ENCODE results near the gene DPP6. TPM values are rescaled to one million over a fixed set of nuclear protein-coding genes. Genes with fewer than 3 reads are reported as not detected.

DPP6 gene
- total RNA-seq, 1 experiment from 2014 or later, result not detected

GRCh38 chr7:154253810-154254209 is 201.6 kb downstream of the DPP6 start:
- Histone ChIP-seq H3K27me3 (no peaks in the 10 kb centered on the region), H3K9me3 (no peaks in the 10 kb centered on the region), H3K4me3 (no peak overlapping the region), H3K36me3 (no peaks in the 10 kb centered on the region)
- no peak for DNase-seq

- DNase-seq, result no peak
- no peak overlapping the region for H3K4me3 ChIP-seq
- no peaks in the 10 kb centered on the region for H3K36me3 ChIP-seq
Observed at GRCh38 chr7:154255324-154255723, 203.1 kb downstream of the DPP6 start.

GRCh38 chr7:154256150-154256549 is 204.0 kb downstream of the DPP6 start:
- H3K36me3 ChIP-seq, result no peaks in the 10 kb centered on the region
- no peak for DNase-seq

More at GRCh38 chr7:154255324-154255723, 203.1 kb downstream of the DPP6 start:
- no peaks in the 10 kb centered on the region for H3K27me3 ChIP-seq
- no peaks in the 10 kb centered on the region for H3K9me3 ChIP-seq

GRCh38 chr7:154259396-154259795 is 207.2 kb downstream of the DPP6 start:
- H3K27me3 ChIP-seq, result no peaks in the 10 kb centered on the region

More at GRCh38 chr7:154256150-154256549, 204.0 kb downstream of the DPP6 start:
- Histone ChIP-seq H3K9me3 (no peaks in the 10 kb centered on the region), H3K27me3 (no peaks in the 10 kb centered on the region), H3K4me3 (no peak overlapping the region)

GRCh38 chr7:154287356-154287755 is 235.2 kb downstream of the DPP6 start:
- Histone ChIP-seq H3K27me3 (no peaks in the 10 kb centered on the region), H3K36me3 (no peaks in the 10 kb centered on the region), H3K4me3 (no peak overlapping the region), H3K9me3 (no peaks in the 10 kb centered on the region)
- DNase-seq, result no peak

More at GRCh38 chr7:154259396-154259795, 207.2 kb downstream of the DPP6 start:
- H3K4me3 ChIP-seq, result no peak overlapping the region
- no peaks in the 10 kb centered on the region for H3K36me3 ChIP-seq
- no peak for DNase-seq
- H3K9me3 ChIP-seq, result no peaks in the 10 kb centered on the region

- H3K9me3 ChIP-seq, result no peaks in the 10 kb centered on the region
- no peaks in the 10 kb centered on the region for H3K36me3 ChIP-seq
- no peaks in the 10 kb centered on the region for H3K27me3 ChIP-seq
- H3K4me3 ChIP-seq, result no peak overlapping the region
- DNase-seq, result no peak
Observed at GRCh38 chr7:154289119-154289518, 236.9 kb downstream of the DPP6 start.

- Histone ChIP-seq H3K27me3 (no peaks in the 10 kb centered on the region), H3K4me3 (no peak overlapping the region), H3K9me3 (no peaks in the 10 kb centered on the region), H3K36me3 (no peaks in the 10 kb centered on the region)
- no peak for DNase-seq
Observed at GRCh38 chr7:154296443-154296842, 244.2 kb downstream of the DPP6 start.

GRCh38 chr7:154299736-154300135 is 247.5 kb downstream of the DPP6 start:
- Histone ChIP-seq H3K9me3 (no peaks in the 10 kb centered on the region), H3K27me3 (no peaks in the 10 kb centered on the region), H3K36me3 (no peaks in the 10 kb centered on the region), H3K4me3 (no peak overlapping the region)
- DNase-seq, result no peak

GRCh38 chr7:154302380-154302779 is 250.2 kb downstream of the DPP6 start:
- no peak overlapping the region for H3K4me3 ChIP-seq
- H3K36me3 ChIP-seq, result no peaks in the 10 kb centered on the region
- H3K27me3 ChIP-seq, result no peaks in the 10 kb centered on the region
- DNase-seq, result no peak
- H3K9me3 ChIP-seq, result no peaks in the 10 kb centered on the region

- Histone ChIP-seq H3K27me3 (no peaks in the 10 kb centered on the region), H3K36me3 (no peaks in the 10 kb centered on the region), H3K9me3 (no peaks in the 10 kb centered on the region), H3K4me3 (no peak overlapping the region)
- DNase-seq, result no peak
Observed at GRCh38 chr7:154304231-154304630, 252.0 kb downstream of the DPP6 start.

- H3K9me3 ChIP-seq, result no peaks in the 10 kb centered on the region
- no peak overlapping the region for H3K4me3 ChIP-seq
- no peaks in the 10 kb centered on the region for H3K27me3 ChIP-seq
- H3K36me3 ChIP-seq, result no peaks in the 10 kb centered on the region
- no peak for DNase-seq
Observed at GRCh38 chr7:154304740-154305700, 252.8 kb downstream of the DPP6 start.

GRCh38 chr7:154306036-154306435 is 253.8 kb downstream of the DPP6 start:
- Histone ChIP-seq H3K9me3 (no peaks in the 10 kb centered on the region), H3K27me3 (no peaks in the 10 kb centered on the region), H3K4me3 (no peak overlapping the region), H3K36me3 (no peaks in the 10 kb centered on the region)
- no peak for DNase-seq

- Histone ChIP-seq H3K36me3 (no peaks in the 10 kb centered on the region), H3K9me3 (no peaks in the 10 kb centered on the region), H3K4me3 (no peak overlapping the region), H3K27me3 (no peaks in the 10 kb centered on the region)
- no peak for DNase-seq
Observed at GRCh38 chr7:154308928-154309327, 256.7 kb downstream of the DPP6 start.

GRCh38 chr7:154310114-154310513 is 257.9 kb downstream of the DPP6 start:
- no peaks in the 10 kb centered on the region for H3K9me3 ChIP-seq
- no peak for DNase-seq
- H3K4me3 ChIP-seq, result no peak overlapping the region
- no peaks in the 10 kb centered on the region for H3K27me3 ChIP-seq
- no peaks in the 10 kb centered on the region for H3K36me3 ChIP-seq

GRCh38 chr7:154324196-154324595 is 272.0 kb downstream of the DPP6 start:
- H3K36me3 ChIP-seq, result no peaks in the 10 kb centered on the region
- DNase-seq, result no peak
- H3K27me3 ChIP-seq, result no peaks in the 10 kb centered on the region
- no peak overlapping the region for H3K4me3 ChIP-seq
- no peaks in the 10 kb centered on the region for H3K9me3 ChIP-seq

GRCh38 chr7:154326421-154326820 is 274.2 kb downstream of the DPP6 start:
- Histone ChIP-seq H3K27me3 (no peaks in the 10 kb centered on the region), H3K9me3 (no peaks in the 10 kb centered on the region), H3K36me3 (no peaks in the 10 kb centered on the region), H3K4me3 (no peak overlapping the region)
- DNase-seq, result no peak

GRCh38 chr7:154330318-154330717 is 278.1 kb downstream of the DPP6 start:
- DNase-seq, result no peak
- no peaks in the 10 kb centered on the region for H3K27me3 ChIP-seq
- no peaks in the 10 kb centered on the region for H3K36me3 ChIP-seq
- H3K4me3 ChIP-seq, result no peak overlapping the region
- no peaks in the 10 kb centered on the region for H3K9me3 ChIP-seq
